Psoas muscle (tissue), 8 donors: ENCODE data around the gene PRTG. TPM values are rescaled to one million over a fixed set of nuclear protein-coding genes. Genes with fewer than 3 reads are reported as not detected.
"Not testable (repeated sequence)": the region's sequence is repeated elsewhere in the genome, so short reads cannot be mapped to it uniquely, and the experiment has no call there.

Experiments used
- ATAC-seq, 4 donors: fragments of 200-7000 bp; cut with Tn5 transposase; one replicate each; pipeline ENCODE4 v1.9.1; 2020; ENCODE audit warnings: moderate library complexity in 3 of 4, mild to moderate bottlenecking in 2 of 4
- DNase-seq, 2 donors: peaks; one replicate each; pipeline ENCODE4 v3.0.0-alpha.2; 2020
- H3K27ac ChIP-seq: fragments of 200-600 bp; one replicate; pipeline ENCODE4 v1.8.0; 2022
- H3K27me3 ChIP-seq, 3 donors: fragments of 200-600 bp in 1 of 3; one replicate each; pipeline versions ENCODE4 v1.6.1 to v1.8.0; 2013 to 2022; ENCODE audit warnings: low read length in 2 of 3, mild to moderate bottlenecking in 2 of 3, moderate library complexity in 1 of 3; ENCODE audit not compliant: insufficient read depth in 3 of 3
- H3K36me3 ChIP-seq, 2 donors: fragments of 200-600 bp in 1 of 2; one replicate each; pipeline versions ENCODE4 v1.6.1 to v1.8.0; 2013 to 2022; ENCODE audit warnings: low read depth in 1 of 2, mild to moderate bottlenecking in 1 of 2, moderate library complexity in 1 of 2; ENCODE audit not compliant: insufficient read depth in 1 of 2
- H3K4me1 ChIP-seq: fragments of 200-600 bp; one replicate; pipeline ENCODE4 v1.8.0; 2022
- H3K4me3 ChIP-seq: fragments of 200-600 bp; one replicate; pipeline ENCODE4 v1.8.0; 2022; ENCODE audit warnings: mild to moderate bottlenecking
- H3K9me3 ChIP-seq: fragments of 200-600 bp; one replicate; pipeline ENCODE4 v1.8.0; 2022
- CTCF ChIP-seq: fragments of 200-600 bp; IDR thresholded peaks from one replicate; pipeline ENCODE4 v1.8.0; 2022; ENCODE audit warnings: antibody characterized with exemption
- WGBS, 3 donors: extraction: QIAGEN DNeasy Blood & Tissue Kit; methylation state at CpG; one replicate each; pipeline versions ENCODE4 v1.1.6 to v1.1.7; 2013; 5-methylcytosine and 5-hydroxymethylcytosine counted together
- intact Hi-C, 2 donors: fragments of 100-400 bp; cut with DNase I; formaldehyde crosslinking; loops; one replicate each; pipeline versions ENCODE4 v1.11.0 to v1.14.2; 2022
- polyA plus RNA-seq, 3 donors: library from polyadenylated mRNA; stranded (reverse); fragments of 200-250 nt; gene quantifications; one replicate each; pipeline ENCODE4 v1.2.3, GENCODE V29; 2013
- total RNA-seq, 4 donors: library from RNA; stranded (reverse); fragmentation: NEBNext Ultra II Directional in 2 of 4; extraction: Animal tissue kit (Norgen Biotek cat#: 25700) in 2 of 4; gene quantifications; one replicate each; pipeline versions ENCODE4 v1.2.1 to v1.2.4, GENCODE V29; 2021 to 2023
- donor health status: healthy with polysubstance abuse.
- donor health status: DM: no; HTN: no; CAD: no; lungs with moderate emphysema.
- donor health status: Bipolar disorder and iron deficiency.
- donor health status: healthy.
- donor health status: DM: yes; HTN: yes; CAD: no.
- donor health status: DM: no; HTN: no; CAD: no.
- donor health status: DM: no; HTN: no; CAD: no.
- donor health status: DM: yes; HTN: yes; CAD: no.

The PRTG gene
- total and polyA plus RNA-seq, 7 donors = 0.15 to 1.1 (median 0.46) TPM

- Histone ChIP-seq H3K9me3 (no peaks in the 10 kb centered on the region), H3K27me3 (no peaks in the 10 kb centered on the region), H3K36me3 (no peaks in the 10 kb centered on the region), H3K4me3 (no peak overlapping the region), H3K4me1 (no peaks in the 10 kb centered on the region), H3K27ac (no peak overlapping the region)
- intact Hi-C loops = no loop called here
- no peak for ATAC-seq
- TF ChIP-seq CTCF = no peak
- WGBS, 3 donors = 76 to 86% (median 85%) methylated on average over 3 of the region's 3 CpGs
- no peak for DNase-seq
Measured at GRCh38 chr15:55599439-55599838, 143.5 kb downstream of the PRTG start.

- H3K4me3 ChIP-seq, H3K27me3 ChIP-seq, H3K36me3 ChIP-seq, ATAC-seq, DNase-seq, H3K27ac ChIP-seq, H3K9me3 ChIP-seq, intact Hi-C loops, H3K4me1 ChIP-seq: not testable (repeated sequence)
- WGBS, 3 donors = 96 to 100% (median 99%) methylated on average over 1 of the region's 1 CpG
Measured at GRCh38 chr15:55593019-55593418, 149.9 kb downstream of the PRTG start.

GRCh38 chr15:55590788-55591187 lies 152.2 kb downstream of the PRTG start:
- intact Hi-C loops = no loop called here
- Histone ChIP-seq H3K27me3 (no peaks in the 10 kb centered on the region), H3K4me1 (no peaks in the 10 kb centered on the region), H3K36me3 (no peaks in the 10 kb centered on the region), H3K4me3 (no peak overlapping the region), H3K9me3 (no peaks in the 10 kb centered on the region), H3K27ac (no peak overlapping the region)
- 63 to 77% (median 75%) methylated on average over 3 of the region's 3 CpGs for WGBS, 3 donors
- no peak for ATAC-seq
- TF ChIP-seq CTCF = no peak
- DNase-seq = no peak

GRCh38 chr15:55589287-55589686 lies 153.7 kb downstream of the PRTG start:
- WGBS, 3 donors = 62 to 83% (median 68%) methylated on average over 10 of the region's 10 CpGs
- no peak for DNase-seq
- peak overlapping the region; percentile 77 for H3K4me3 ChIP-seq
- peaks cover 2% of the 10 kb centered on the region for H3K4me1 ChIP-seq
- H3K27me3 ChIP-seq = no peaks in the 10 kb centered on the region
- TF ChIP-seq CTCF = no peak
- no peaks in the 10 kb centered on the region for H3K9me3 ChIP-seq
- ATAC-seq = no peak
- no peaks in the 10 kb centered on the region for H3K36me3 ChIP-seq
- intact Hi-C loops = loop anchor here (2.0 to 5.0 kb wide), 3 partner anchors 40 to 62 kb away; no protein-coding TSS in a partner anchor
- H3K27ac ChIP-seq = peak overlapping the region; percentile 96

GRCh38 chr15:55588815-55589115 lies 154.2 kb downstream of the PRTG start:
- WGBS, 3 donors = 3 to 4% (median 3%) methylated on average over 19 of the region's 19 CpGs
- ATAC-seq (peak in 2 of 4 donors; percentile 8 to 23), DNase-seq (no peak)
- H3K27me3 ChIP-seq = no peaks in the 10 kb centered on the region
- no peaks in the 10 kb centered on the region for H3K9me3 ChIP-seq
- no peaks in the 10 kb centered on the region for H3K36me3 ChIP-seq
- intact Hi-C loops = loop anchor here (2.0 to 5.0 kb wide), 3 partner anchors 40 to 61 kb away; no protein-coding TSS in a partner anchor
- peak overlapping the region; percentile 77 for H3K4me3 ChIP-seq
- H3K4me1 ChIP-seq = peaks cover 2% of the 10 kb centered on the region
- no peak for TF ChIP-seq CTCF
- H3K27ac ChIP-seq = peak overlapping the region; percentile 96
